NCI-H1092 (cell line): ENCODE results near the gene EPN1.

Source experiments
- DNase-seq: peaks from one replicate; lab custom pipeline; 2025; lab: John Stamatoyannopoulos, UW

Gene EPN1

DNA sequence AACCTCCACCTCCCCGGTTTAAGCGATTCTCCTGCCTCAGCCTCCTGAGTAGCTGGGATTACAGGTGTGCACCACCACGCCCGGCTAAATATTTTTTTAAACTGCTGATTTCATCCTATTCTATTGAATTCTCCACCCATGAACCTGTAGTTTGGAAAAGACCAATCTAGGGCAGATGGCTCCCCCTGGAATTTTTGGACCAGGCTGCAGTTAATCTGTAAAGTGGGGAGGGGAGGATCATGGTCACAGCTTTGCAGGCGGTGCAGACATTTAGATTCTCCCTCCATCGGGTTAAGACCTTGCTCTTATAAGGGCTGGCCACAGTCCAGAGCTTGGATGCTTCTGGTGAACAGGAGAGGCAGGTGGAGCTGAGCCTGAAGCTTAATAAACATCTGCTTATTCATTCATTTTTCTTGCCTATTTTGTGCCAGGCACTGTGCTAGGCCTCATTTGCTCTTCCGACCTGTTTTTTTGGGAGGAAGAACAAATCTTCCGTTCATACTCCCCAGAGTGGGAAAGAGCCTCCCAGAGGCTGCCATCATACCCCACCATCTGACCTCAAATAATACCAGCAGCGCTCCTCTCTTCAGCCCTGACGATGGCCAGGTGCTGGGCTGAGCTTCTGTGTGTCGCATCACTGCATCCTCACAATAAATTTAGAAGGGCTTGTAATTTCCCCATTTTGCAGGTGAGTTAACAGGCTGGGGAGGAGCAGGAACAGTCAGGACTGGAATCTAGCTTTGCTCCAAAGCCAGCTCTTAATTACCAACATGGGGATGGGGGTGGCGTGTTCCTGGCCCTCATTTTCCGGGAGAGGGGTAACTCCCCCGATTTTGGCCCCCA lies 27.9 kb upstream of the EPN1 start:
- no peak for DNase-seq

DNA sequence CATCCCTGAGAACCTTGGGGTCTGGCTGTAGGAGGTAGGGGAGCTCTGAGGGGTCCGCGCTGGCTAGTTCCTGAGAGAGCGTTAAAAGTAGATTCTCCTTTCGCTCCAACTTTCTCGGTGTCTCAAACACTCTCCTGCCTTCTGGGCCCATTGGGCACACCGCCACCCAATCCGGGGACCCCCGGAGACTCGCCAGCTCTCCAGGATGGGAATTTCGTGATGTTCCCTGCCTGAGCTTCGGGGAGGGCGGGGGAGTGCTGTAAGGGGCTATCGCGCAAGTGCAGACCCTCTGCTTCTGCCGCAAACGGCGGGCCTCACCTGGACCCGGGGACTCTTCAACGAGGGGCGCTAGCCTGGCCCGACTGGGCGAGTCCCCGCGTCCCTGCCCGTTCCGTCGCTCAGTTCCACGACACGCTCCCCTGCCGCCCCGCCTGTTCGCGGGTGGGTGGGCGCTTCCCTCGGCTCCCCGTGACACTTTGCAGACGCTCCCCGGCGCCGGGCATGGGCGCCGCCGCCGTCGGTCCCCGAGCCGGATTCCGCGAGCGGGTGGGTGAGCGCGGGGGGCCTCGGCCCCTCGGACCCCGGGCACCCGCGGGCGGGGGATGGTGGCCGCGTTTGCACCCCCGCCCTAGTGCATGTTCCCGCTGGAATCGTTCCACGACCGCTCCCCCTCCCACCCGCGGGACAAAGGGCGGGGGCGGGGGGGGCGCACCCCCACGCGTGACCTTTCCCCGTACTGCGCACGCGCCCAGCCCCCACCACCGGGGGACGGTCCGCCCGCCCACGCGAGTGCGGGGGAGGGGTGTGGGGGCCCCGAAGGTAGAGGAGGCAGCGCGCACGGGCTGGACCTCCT lies 27.1 kb upstream of the EPN1 start, which contains the start of gene CCDC106:
Gene CCDC106, plus strand, starts transcription at position 481 of the 853 bp plus-strand sequence. CDS start 835 bp downstream, outside the sequence.
- DNase-seq = peak; percentile 64

DNA sequence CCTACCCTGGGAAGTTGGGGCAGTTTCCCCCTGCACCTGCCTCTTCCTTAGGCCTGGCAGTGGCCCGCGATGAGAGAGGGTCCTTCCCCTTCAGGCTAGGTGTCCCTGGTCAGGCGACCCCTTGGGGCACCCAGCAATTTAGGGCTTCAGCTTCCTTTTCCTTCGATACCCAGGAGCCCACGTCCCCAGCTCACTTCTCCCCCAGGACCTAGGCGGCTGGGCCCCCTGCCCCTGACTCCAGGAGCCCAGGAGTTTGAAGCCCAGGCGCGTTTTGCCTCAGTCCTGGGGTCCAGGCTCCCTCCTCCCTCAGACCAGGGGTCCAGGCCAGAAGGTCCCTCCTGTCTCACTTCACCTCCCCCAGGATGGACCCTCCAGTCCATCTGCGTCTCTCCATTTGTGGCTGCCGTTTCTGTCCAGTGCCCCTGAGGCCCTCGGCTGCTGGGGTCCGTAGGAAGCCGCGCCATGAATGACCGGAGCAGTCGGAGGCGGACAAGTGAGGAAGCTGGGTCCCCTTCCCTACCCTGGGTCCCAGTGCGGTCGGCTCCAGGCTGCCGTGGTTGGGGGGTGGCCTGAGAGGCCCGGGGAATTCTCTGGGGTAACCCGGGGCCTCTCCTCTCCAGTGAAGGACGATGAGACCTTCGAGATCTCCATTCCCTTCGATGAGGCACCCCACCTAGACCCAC lies 26.3 kb upstream of the EPN1 start:
- no peak for DNase-seq

DNA sequence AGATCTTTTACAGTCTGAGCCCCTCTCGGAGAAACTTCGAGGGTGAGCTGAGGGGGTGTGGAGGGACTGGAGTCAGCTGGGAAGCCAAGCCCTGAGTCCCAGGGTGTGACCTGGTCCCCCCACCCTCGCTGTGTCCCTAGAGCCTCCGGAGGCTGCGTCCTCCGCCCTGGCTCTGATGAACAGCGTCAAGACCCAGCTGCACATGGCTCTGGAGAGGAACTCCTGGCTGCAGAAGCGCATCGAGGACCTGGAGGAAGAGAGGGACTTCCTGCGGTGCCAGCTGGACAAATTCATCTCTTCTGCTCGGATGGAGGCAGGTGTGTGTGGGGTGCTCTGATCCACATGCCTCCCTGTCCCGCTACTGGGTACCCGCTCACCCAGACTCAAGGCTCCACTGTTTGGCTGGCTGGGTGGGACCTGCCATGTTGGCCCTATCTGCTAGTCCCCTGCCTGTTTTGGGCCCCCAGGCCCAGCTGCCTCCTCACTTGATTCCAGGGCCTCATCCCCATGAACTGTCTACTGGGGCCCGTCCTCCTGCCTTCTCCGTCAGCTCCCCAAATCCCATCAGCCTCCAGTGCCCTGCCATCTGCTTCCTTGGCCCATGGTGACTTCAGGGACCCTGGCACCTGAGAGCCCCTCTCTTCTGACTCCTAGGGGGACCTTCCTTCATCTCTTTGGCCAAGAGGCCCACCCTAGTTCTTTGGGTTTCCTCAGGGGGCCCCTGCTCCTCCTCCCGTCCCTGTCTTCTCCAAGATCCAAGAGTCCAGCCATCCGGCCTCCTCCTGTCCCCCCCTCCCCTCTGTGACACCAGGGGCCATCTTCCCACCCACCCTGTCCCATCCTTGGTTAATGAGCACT lies 25.5 kb upstream of the EPN1 start:
- DNase-seq = no peak

DNA sequence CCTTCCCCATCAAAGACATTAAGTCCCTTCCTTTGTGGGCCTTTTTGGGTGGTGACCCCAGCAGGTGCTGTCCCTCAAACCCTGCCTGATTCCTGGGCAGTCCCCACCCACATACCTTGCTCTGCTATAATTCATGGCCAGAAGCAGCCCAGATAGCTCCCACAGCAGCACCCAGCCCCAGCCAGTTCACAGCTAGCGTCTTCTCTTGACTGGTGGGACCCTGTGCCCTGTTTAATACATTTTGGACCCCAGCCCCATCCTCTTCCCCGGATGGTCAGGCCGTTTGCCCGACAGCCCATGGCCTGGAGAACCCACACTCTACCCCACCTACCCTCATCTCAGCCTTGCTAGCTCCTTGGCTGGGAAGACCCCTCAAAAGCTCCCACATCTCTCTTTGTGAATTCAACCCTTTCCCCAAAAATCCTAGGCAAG lies 24.9 kb upstream of the EPN1 start:
- DNase-seq = no peak

GRCh38 chr19:55650602-55651230 lies 24.3 kb upstream of the EPN1 start:
- DNase-seq = no peak

- DNase-seq = no peak
These were observed 23.8 kb upstream of the EPN1 start for GRCh38 chr19:55651236-55651635.

- no peak for DNase-seq
These were observed 22.5 kb upstream of the EPN1 start for GRCh38 chr19:55652311-55653128.

- peak; percentile 97 for DNase-seq
These were observed 21.2 kb upstream of the EPN1 start for GRCh38 chr19:55653651-55654322.

- peak; percentile 98 for DNase-seq
These were observed 20.6 kb upstream of the EPN1 start for GRCh38 chr19:55654323-55654867.

GRCh38 chr19:55654868-55655647 lies 20.0 kb upstream of the EPN1 start, which contains the start of gene U2AF2:
TSS of gene U2AF2 (plus strand) at chr19:55655035. CDS start at chr19:55655105, 70 bp downstream.
- peak; percentile 88 for DNase-seq

DNA sequence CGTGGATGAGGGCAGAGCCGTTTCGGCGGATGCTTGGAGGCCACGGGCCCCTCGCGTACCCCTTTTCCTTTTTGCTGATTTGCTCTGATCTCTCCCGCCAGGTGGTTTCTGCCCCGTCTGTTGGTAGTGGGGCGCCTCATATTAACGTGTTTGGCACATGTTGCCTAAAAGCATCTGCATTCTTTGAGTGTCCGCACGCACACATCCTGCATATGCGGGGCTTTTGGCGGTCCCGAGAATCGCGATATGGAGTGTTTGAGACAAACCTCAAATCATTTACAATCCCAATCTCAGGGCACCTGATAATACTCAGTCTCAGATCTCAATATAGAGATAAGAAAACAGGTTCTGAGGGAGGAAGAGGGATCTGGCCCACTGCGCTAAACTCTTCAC lies 19.4 kb upstream of the EPN1 start:
- no peak for DNase-seq

- no peak for DNase-seq
These were observed 18.5 kb upstream of the EPN1 start for GRCh38 chr19:55656552-55656951.

DNA sequence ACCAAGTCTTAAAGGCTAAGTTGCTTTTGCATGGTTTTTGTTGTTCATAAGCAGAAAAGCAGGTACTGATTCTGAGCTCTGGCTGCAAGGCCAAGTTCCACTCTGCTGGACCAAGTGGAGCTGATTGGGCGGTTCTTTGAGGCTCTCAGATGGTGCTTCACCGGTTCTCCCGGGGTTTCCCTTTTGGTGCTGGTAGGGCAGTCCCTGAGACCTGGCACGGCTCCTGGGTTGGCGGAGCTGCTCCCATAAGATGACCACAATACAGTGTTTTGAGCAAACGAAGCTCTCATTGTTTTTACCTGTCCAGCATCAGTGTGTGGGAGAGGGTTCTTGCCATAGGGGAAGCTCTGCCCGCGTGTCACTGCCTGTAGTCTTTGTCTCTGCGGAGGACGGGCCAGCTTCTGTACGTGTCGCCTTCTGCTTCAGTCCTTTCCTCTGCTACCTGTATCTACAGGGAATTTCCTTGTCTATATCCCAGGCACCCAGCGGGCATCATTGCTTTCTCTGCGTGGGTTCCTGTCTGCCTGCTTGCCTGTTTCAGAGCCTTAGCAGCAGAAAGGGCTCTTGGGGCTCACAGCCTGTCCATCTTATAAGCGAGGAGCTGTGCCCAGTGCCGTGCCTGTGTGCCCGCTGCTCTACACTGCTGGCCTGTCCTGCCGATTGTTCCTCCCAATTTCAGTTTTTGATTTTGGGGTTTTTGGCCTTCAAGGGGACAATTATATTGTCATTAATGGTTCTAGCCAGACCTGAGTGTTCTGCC lies 17.9 kb upstream of the EPN1 start:
- DNase-seq = no peak

DNA sequence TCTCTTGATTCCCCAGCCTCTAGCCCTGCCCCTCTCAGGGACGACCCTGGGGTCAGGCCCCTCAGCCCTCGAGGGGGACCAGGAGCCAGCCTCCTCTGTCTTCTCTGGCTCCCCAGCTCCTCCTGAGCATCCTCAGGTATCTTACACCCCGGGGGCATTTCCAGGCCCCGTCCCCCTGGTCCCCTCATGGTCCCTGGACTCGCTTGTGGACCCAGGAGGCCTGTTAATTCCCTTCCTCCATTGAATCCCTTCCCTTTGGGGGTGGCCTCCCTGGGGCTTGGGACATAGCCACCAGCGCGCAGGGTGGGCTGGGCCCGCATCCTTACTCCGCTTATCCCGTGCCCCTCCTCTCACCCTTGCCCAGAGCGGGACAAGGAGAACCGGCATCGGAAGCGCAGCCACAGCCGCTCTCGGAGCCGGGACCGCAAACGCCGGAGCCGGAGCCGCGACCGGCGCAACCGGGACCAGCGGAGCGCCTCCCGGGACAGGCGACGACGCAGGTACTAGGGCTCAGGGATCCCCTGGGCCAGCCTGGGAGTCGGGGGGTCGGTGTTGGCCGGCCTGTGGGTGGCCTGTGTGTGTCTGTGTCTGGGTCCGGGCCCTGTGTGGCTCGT lies 16.1 kb upstream of the EPN1 start:
- DNase-seq = no peak

GRCh38 chr19:55659822-55660221 lies 15.2 kb upstream of the EPN1 start:
- DNase-seq = no peak

GRCh38 chr19:55660404-55660803 lies 14.6 kb upstream of the EPN1 start:
- DNase-seq = no peak
